ENCODE measurements around the gene PTPA.

The PTPA gene

DNA sequence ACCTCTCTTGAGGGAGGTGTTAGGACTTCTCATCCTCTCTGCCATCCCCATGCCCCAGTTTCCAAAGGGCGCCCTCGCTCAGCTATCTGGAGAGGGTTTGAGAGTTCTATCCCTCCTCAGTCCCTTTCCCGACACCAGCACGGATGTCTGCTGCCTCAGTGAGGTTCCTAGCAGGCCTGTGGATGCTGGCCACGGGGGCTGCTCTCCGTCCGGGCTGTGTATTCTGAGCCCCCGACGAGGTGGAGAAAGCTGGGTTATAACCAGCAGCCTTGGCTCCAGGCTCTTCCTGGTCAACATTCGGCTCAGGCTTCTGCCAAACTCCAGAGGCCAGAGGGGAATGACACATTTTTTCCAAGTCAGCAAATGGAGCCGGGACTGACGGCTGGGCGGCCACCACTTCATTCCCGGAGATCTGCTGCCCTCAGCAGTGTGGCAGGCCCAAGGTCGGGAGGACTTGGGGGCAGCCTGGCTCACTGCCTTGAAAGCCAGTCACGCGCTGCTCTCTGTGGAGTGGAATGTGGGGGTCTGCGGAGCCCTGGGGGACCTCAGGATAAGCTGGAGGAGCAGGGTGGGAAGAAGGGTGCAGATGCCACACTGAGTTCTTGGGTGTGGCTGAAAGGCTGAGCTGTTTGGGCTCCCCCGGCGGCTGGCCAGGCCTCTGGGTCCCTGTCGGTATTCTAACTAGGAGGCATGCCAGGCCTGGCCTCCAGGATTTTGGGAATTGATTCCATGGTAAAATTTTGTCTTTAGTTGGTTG is 27.4 kb downstream of the PTPA start:
- no peak for FAIRE-seq

DNA sequence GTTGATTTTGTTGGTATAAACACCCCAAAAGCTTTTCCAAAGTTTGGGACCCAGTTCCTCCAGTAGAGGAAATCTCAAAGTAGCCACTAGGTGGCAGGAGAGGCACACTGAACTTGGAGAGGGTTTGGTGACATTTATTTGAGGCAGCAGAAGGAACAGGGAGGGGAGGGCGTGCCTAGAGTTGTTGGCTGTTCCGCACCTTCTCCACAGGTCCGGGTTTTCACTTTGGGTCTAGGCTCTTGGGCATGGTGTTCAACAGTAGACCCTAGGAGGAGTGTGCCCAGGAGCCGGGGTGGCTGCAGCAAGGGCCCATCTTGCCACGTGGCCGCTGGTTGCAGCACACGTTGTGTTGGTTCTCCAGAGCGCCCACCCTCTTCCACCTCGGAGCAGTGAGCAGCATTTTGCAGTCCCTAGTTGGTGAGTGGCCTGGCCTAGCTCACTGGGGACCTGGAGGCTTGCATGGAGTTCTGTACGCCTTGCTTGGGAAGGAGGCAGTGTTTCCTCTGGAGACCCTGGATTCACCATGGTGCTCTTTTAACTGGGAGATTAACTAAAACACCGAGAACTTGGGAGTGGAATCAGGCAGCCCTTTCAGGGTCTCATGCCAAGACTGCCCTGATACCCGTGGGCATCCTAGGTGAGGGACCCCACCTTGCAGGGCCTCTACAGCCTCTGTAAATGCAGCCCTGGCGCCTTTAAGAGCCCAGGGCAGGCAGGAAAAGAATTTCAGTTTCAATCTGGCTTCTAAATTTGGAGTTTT is 28.2 kb downstream of the PTPA start:
- FAIRE-seq = no peak

DNA sequence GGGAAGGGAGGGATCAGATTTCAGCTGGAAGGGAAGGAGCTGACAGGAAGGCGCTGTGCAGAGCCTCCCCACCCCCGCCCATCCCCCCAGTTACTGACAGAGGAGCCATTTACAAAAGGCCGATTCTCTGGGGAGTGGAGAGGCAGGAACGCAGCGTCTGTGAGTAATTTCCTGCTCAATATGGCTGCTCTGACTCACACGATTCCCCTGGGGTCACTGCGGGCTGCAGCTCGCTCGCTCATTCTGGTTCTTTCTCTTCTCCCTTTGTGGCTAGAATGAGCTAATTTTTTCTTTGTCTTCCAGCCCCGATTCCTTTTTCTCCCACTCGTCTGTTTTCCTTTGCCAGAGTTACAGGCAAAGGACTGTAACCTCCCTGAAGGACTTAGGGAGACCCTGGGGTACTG is 28.8 kb downstream of the PTPA start:
- FAIRE-seq = no peak

DNA sequence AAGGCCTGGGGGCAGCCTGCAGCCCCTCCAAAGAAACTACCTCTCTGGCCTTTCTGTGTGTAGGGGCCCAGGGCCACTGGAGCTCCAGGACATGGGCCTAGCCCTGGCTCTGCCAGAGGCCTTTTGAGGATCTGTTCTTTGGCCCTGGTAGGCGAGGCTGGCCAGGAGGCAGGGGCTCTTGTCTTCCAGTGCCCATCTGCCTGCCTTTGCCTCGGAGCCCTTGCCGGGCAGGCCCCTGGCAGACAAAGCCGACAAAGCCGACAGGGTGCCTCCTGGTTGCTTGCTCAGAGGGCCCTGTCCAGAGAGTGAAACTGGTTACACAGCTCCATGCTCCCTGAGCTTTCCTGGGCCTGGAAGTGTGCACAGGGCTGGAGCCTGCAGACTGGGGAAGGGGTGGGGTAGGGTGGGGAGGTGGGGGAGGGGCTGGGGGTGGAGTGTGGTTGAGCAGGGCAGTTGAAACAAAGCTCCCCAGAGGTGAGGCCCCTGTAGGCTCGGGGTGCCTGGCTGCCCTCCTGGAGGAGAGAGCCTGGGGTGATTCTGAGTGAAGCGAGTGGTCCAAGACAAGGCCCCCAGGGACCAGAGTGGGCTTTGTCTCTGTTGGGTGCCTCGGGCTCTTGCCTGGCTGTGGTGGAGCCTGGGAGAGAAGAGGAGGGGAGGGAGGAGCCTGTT is 29.3 kb downstream of the PTPA start:
- FAIRE-seq = no peak

DNA sequence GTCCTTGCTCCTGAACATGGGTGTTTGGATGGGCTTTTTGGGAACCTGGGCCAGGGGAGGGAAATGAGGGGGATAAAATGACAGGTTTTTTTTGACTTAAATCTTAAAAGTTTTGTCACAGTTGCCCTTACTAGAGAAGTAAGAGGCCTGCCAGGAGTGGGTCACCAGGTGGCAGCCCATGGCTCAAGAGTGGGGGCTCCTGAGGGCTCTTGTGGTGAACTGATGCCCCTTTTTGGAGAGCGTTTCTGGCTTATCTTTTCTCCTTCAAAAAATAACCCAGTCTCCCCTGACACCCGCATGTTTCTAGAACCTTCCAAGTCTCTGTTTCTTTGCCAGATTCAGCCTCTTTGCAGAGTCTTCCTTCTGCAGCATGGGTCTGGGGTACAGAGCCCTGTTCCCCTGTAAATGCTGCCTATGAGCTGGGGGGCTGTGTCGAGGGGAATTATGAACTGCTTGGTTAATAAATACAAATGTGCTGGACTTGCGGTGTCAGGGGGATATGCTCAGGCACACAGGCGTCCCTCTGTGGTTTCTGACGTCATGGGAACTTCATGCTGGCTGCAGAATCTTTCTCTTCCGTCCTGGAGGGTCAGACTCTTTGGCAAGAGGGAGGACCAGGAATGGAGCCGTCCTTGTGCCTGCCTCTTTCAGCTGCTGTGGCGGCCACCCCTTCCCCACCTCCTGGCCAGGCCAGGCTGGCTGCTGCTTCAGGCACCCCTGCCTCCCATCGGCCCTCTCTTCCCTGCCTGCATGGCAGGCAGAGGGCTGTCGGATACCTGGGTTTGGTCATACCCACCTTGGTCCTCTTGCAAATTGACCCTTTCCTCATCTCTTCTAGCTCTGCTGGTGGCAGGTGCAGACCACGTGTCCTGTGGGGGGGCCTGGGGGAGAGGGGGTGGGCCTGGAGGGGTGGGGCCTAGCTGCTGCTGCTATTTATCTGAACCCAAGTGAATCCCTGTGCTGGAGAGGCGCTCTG is 30.1 kb downstream of the PTPA start:
- no peak for FAIRE-seq

DNA sequence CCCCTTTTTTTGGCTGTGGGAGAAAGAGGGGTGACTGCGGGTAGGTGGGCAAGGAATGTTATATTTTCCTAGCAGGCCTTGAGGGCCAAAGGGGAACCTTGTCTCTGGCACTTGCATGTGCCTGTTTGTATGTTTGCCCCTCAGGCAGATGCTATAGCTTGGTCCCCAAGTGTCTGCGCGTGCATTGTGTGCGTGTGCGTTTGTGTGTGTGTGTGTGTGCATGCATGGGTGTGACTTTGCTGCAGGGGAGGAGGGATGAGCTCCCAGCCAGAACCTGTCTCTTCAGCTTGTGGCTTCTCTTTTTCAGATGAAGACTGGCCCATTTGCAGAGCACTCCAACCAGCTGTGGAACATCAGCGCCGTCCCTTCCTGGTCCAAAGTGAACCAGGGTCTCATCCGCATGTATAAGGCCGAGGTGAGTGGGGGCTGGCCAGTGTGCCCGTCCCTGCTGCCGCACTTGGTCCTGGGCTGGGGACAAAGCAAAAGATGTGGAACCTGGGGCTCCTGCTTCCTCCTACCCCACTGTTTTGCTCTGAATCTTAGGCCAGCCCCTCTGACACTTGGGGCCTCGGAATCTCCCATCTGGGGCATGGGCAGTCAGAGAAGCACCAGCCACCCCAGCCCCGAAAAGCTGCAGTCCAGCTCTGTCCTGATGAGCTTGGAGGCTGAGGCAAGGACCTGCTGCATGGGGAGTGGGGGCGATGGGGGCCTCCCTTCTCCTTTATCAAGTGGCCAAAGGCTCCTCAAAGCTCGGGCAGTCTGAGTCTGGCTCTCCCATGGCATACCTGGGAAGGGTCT is 31.1 kb downstream of the PTPA start:
- no peak for FAIRE-seq

DNA sequence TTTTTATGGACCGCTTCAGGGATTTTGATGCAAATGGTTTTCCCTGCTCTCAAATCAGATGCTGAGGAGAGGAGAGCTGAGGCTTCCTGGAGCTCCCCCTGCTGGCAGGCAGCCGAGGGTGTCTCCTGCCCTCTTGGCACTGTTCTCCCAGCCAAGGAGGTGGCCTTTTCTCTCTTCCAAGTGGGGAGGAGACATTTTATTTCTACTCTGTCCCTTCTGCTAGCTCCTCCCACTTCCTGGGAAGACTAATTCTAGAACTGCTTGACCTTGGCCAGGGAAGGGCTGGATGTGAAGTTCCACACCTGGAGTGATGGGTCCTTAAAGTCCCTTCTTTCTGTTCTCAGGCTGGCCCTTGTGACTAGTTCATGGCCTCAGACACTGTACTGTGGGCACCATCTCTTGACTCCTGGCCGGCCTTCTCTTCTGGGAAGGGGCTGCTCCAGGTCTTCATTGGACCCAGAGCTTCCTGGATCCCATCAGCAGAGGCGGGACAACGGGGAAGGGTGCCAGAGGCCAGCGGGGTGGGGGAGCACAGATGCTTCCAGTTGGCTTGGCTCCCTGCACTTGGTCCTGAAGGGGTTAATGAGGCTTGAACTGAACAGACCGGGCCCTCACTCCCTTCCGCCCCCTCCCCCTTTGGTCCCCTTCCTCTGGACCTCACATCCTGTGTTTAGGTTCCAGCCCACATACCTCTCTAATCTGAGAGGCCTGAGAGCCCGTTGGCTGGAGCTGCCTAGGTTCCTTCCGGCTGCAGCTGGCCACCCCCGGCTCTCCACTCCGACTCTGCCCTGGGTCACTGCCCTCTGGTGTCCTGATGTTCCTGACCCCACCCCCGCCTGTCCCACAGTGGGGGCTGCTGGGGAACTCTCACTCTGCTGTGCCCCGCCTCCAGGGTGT is 32.1 kb downstream of the PTPA start:
- FAIRE-seq = no peak

DNA sequence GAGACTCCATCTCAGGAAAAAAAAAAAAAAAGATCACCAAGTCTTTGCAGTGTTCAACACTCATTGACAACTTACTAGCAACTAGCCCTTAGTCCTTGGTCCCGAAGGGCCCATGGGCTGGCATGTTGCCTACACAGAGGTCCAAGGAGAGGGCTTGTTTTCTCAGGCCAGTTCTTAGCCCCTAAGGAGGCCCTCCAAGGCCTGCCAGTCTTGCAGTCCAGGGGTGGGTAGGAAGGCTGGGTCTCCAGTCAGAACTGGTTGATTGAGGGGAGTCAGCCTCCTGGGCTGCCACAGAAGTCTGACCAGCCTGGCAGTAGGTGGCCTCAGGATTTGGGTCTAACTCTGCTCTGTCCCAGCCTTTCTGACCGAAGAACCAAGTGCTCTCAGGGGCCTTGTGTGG is 34.1 kb downstream of the PTPA start:
- no peak for FAIRE-seq

DNA sequence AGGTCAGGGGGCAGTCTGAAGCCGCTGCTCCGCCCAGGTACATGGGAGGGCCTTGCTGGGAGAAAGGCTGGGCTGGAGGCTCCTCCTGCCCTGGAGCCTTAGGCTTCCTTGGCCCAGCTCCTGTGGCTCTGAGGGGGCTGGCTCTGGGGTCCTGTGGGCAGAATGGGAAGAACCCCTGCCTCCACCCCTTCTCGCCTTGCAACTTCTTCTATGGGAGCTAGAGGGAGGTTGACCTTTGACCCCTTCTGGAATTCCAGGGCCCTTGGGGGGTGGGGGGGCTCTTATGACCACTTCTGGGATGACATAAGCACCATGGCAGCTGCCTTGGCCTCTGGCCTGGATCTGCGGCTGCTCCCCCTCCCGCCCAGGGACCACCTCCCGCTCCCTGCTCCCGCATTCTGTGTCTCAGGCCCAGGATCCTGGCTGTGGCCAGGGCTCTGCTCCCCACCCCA is 34.7 kb downstream of the PTPA start:
- no peak for FAIRE-seq

DNA sequence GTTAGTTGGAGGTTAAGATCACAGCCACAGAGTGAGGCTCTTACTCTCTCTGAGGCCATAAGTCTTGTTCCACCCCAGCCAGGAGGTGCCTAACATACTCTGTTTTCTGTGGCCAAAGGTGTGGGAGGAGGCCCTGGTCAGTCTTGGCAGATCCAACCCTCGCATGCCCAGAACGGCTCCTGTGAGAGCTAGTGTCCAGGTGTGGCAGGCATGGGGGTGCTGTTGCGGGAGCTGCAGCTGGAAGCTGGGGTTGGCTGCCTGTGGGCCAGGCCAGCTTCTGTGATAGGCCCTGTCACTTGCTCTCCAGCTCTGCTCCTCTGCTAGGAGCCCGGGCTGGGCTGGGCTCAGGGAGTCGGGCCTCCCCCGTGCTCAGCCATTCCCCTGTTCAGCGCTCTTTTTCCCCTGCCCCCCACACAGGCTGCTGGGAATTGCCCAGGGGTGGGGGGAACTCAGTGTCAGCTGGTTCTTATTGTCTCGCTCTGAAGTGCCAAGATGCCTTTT is 35.3 kb downstream of the PTPA start:
- FAIRE-seq = no peak

DNA sequence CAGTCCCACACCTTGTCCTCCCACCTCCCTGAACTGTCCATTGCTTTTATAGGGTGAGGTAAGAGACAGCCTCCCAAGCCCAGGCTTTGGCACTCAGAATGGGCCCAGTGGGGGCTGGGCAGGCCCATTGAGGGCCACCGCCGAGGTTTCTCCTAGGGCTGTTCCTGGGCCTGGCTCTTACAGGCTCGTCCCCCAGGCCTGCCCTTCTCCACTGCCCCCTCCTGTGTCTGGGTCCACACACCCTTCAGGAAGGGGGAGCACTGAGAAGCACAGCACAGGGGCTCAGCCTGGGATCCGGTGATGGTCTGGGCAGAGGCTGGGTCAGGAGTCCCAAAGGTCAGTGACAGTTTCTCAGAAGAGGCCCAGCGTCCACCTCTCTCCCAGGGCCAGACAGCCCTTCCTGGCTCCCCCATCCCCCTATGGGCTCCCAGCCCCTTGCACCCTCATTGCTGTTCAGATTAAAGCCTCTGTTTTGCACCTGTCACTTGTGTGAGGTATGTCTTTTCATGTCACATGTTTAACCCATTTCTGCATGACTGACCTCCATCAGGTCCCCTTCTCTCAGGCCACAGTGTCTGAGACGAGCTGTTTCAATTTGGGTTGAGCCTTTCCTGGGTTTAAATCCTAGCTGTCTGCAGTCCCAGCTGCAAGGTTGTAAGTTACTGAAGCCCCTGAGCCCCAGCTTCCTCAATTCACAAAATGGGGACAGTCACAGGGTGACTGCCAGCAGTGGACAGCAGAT is 37.4 kb downstream of the PTPA start:
- no peak for FAIRE-seq

DNA sequence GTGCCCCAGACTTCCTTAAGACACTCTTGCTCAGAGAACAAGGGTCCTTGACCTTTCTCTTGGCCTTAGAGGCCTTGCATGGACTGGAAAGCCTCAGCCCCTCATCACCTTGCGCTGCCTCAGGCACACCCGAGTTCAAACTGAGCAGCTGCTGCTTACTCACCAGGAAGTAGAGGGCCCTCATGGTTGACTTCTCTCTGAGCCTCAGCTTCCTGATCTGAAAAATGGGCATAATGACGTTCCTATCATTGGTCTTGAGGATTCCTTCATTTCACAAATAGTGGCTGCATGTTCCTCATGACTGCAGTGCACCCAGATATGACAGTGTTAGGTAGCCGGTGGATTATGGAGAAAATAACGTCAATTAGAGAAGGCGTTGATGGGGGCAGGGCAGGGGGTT is 38.2 kb downstream of the PTPA start:
- FAIRE-seq = no peak

DNA sequence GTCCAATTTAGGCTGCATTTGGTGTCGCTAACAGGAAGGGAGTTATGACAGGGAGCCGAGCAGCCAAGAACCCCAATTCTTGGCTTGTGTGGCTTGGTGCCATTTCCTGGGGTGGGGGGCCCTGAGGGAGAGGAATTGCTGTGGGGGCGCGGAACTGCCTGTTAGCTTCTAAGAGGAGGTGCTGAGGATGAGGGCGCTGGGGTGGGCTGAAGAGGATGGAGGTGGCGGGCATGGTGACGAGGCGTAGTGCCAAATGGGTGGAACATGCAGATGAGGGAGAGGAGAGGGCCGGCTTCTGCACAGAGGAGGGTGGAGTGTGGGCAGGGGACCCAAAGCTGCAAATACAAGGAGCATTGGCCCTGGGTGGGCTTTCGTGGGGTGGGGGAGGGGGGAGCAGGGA is 38.9 kb downstream of the PTPA start:
- no peak for FAIRE-seq

DNA sequence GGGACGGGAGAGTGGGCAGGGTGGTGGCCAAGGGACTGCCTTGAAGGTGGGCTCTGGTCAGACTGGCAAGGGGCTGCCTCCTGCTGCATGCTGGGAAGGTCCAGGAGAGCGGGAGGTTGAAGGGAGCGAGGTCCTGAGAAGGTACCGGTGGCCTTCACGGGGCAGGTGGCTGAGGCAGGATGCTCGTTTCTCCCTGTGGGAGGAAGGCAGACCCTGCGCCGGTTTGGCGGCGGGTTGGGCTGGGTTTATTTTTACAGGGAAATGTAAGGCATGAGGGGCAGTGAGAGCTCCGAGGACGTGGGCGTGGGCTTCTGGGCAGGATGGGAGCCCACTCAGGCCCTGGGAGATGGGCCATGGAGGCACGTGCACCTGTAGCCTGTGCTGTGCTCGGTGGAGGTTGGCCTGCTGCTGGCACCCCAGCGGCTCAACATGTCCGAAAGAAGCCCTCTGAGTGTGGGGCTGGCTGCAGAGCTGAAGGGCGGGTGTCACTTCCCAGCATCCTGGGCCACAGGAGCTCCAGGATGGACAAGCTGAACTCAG is 39.5 kb downstream of the PTPA start:
- FAIRE-seq = no peak

DNA sequence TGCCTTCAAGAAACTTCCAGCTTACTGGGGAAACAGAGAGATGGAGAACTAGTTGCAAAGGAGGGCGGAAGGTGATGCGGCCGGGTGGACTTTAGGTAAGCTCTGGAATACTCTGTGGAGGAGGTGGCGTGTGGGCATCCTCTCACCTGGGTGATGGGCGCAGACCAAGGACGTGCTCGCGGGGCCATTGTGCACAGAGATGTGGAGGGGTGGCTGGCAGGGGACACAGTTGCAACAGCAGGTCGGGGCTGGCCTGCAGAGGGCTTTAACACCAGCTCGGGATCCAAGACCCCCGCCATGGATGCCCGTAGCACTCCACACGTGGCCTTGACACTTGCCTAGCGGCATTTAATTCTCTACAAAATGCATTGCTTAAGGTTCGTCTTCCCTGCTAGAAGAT is 40.3 kb downstream of the PTPA start:
- no peak for FAIRE-seq

DNA sequence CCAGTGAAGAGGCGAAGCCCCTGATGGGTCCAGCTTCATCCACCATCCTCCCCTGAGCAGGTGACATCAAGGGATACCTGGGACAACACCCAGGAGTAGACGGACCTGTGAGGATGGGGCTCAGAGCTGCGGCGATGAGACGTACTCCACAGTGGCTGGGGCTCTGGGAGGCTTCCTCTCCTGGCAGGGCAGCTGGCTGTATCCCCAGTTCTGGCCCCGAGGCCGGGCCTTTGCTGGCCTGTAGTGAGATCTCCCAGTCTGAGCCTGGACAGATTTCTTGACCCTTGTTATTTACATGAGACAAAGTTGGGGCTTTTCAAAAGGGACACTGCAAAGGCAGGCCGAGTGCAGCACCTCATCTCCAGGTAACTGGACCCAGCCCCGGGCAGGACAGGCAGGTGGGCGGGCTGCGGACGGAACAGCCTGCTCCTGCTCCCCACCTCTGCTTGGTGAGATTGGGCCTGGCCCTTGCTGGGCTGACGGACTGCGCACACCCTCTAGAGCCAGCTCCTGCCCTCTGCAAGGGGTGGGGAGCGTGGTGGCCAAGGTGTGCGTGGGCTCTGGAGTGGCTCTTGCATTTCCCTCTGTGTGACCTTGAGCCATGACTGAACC is 43.8 kb downstream of the PTPA start:
- FAIRE-seq = no peak

DNA sequence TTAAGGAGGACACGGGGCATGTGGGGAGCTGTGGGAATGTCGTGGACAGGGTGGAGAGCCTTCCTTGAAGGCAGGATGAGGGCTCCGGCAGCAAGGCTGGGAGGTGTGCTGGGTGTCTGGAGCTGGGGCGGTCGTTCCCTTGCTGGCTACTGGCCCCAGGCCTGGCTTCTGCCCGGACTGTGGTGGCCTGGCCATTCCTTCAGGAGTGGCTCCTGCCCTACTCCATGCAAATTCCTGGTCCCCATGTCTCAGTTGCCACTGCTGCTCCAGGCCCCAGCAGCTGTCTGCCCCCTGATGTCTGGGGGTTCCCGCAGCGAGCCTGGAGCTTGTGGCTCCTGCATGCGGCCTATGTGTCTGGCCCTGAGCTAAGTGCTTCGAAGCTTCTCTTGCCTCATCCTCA is 44.9 kb downstream of the PTPA start:
- FAIRE-seq = no peak

DNA sequence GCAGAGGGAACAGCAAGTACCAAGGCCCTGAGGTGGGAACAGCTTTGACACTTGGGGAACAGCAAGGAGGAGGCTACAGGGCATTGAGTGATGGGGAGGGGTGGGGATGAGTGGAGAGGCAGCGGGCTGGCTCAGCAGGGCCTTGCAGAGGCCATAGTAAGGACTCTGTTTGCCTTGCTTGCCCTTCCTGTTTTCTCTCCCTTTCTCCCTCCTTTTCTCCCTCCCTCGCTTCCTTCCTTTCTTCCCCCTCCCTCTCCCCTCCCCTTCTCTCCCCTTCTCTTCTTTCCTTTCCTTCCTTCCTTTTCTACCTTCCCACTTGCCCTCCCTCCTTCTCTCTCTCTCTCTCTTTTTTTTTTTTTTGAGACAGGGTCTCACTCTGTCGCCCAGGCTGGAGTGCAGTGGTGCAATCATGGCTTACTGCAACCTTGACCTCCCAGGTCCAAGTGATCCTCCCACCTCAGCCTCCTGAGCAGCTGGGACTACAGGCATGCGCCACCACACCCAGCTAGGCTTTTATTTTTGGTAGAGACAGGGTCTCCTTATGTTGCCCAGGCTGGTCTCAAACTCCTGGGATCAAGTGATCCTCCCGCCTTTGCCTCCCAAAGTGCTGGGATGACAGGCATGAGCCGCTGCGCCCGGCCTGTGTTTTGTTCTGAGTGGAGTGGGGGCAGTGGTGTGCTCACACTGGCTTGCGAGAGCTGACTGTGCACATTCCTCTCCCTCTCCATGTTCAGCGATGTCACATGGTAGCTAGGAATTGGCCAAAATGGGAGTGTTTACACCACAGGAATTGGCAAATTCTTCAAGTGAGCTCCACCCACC is 49.7 kb downstream of the PTPA start:
- FAIRE-seq = no peak

All from TTC549 (cell line).